ENCODE measurements around the gene MYBPC1.

MYBPC1 gene

DNA sequence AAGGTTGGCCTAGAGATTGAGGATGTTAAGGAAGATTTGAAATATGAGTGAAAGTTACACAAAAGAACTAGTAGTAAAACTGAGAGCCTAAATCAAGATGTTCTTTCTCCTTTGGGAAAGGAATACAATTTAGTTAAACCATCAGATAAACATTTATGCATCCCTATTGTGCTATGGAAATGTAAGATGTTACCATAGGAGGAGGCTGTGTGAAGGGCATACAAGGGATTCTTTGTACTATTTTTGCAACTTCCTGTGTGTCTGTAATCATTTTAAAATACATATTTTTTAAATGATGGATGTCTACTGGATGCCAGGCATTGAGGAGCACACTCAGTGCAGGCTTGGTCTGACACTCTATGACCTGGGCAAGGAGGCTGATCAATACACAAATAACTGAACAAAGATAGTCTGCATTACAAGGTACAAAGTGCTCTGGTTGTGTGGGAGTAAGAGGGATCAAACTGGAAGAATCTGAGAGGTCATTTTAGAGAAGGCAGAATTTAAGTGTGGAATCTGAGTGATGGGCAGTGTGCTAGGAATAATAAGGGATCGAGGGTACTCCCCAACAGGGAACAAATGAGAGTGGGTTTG is 96.8 kb downstream of the MYBPC1 start:
- Histone ChIP-seq H3K36me3 (no peaks in the 10 kb centered on the region), H3K4me3 (no peak overlapping the region), H3K27me3 (no peaks in the 10 kb centered on the region), H3K4me1 (peaks cover 0 to 6% (median 3%) of the 10 kb centered on the region in 4 donors), H3K9me3 (no peaks in the 10 kb centered on the region), H3K27ac (no peak overlapping the region)
- no peak for DNase-seq
- TF ChIP-seq, protein P1, sequence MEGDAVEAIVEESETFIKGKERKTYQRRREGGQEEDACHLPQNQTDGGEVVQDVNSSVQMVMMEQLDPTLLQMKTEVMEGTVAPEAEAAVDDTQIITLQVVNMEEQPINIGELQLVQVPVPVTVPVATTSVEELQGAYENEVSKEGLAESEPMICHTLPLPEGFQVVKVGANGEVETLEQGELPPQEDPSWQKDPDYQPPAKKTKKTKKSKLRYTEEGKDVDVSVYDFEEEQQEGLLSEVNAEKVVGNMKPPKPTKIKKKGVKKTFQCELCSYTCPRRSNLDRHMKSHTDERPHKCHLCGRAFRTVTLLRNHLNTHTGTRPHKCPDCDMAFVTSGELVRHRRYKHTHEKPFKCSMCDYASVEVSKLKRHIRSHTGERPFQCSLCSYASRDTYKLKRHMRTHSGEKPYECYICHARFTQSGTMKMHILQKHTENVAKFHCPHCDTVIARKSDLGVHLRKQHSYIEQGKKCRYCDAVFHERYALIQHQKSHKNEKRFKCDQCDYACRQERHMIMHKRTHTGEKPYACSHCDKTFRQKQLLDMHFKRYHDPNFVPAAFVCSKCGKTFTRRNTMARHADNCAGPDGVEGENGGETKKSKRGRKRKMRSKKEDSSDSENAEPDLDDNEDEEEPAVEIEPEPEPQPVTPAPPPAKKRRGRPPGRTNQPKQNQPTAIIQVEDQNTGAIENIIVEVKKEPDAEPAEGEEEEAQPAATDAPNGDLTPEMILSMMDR (IDR thresholded peaks at IDR 0.05), result no peak
- intact Hi-C loops (cut with DNase I; ENCODE audit: low total_unique reads), result no loop called here

DNA sequence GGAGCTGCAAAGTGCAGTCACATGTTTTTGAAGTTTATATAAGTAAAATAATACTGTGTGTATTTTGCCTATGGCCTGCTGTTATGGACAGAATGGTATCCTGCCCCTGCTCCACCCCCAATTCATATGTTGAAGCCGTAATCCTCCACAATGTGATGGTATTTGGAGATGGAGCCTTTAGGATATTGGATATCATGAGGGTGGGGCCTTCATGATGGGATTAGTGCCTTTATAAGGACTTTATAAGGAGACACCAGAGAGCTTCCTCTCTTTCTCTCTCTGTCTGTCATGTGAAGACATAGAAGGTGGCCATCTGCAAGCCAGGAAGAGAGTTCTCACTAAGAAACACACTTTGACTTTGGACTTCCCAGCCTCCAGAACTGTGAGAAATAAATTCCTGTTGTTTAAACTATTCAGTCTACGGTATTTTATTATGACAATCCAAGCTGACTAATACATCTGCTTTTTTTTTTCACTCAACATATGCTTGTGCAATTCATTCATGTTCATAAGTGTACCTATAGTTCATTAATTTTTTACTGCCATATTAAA is 99.6 kb downstream of the MYBPC1 start:
- H3K4me1 ChIP-seq, result peaks cover 0 to 16% (median 9%) of the 10 kb centered on the region in 4 donors
- DNase-seq, result no peak
- no peak overlapping the region for H3K27ac ChIP-seq
- no peaks in the 10 kb centered on the region for H3K27me3 ChIP-seq
- intact Hi-C loops (cut with DNase I; ENCODE audit: low total_unique reads), result no loop called here
- TF ChIP-seq, protein P1 (IDR thresholded peaks at IDR 0.05), result no peak
- no peaks in the 10 kb centered on the region for H3K9me3 ChIP-seq
- no peak overlapping the region for H3K4me3 ChIP-seq
- no peaks in the 10 kb centered on the region for H3K36me3 ChIP-seq

DNA sequence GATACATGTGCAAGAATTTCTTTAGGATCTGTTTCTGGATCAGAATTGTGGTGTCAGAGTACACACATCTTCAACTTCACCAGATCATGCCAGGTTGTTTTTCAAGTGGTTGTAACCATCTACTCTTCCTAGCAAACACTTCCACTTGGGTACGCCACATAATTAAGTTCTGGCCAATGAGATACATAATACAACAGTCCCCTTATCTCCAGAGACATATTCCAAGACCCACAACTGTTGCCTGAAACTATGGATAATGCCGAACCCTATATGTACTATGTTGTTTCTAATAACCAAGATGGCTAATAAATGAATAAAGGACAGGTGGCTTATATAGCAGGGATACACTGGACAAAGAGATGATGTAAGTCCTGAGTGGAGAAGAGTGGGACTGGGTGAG is 100.2 kb downstream of the MYBPC1 start:
- DNase-seq, result no peak
- peaks cover 0 to 22% (median 15%) of the 10 kb centered on the region in 4 donors for H3K4me1 ChIP-seq
- TF ChIP-seq, protein P1 (IDR thresholded peaks at IDR 0.05), result no peak
- H3K27ac ChIP-seq, result no peak overlapping the region
- no peaks in the 10 kb centered on the region for H3K9me3 ChIP-seq
- no peaks in the 10 kb centered on the region for H3K36me3 ChIP-seq
- no peaks in the 10 kb centered on the region for H3K27me3 ChIP-seq
- no peak overlapping the region for H3K4me3 ChIP-seq
- intact Hi-C loops (cut with DNase I; ENCODE audit: low total_unique reads), result no loop called here

DNA sequence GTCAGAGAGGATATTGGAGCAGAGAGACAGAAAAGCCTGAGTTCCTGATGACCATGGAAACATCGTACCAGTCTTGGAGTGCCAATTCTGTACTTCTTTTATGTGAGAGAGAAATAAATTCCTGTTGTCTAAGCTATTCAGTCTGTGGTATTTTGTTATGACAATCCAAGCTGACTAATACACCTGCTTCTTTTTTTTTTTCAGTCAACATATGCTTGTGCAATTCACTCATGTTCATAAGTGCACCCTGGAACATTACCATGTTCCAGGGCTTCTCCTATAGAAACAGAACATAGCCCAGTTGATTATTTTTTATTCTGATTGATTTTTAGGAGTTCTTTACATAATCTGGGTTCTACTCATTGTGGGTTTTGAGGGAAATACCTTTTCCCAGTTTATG is 100.9 kb downstream of the MYBPC1 start:
- peaks cover 0 to 30% (median 15%) of the 10 kb centered on the region in 4 donors for H3K4me1 ChIP-seq
- H3K4me3 ChIP-seq, result no peak overlapping the region
- H3K27me3 ChIP-seq, result no peaks in the 10 kb centered on the region
- H3K27ac ChIP-seq, result no peak overlapping the region
- TF ChIP-seq, protein P1 (IDR thresholded peaks at IDR 0.05), result no peak
- H3K9me3 ChIP-seq, result no peaks in the 10 kb centered on the region
- H3K36me3 ChIP-seq, result no peaks in the 10 kb centered on the region
- no peak for DNase-seq
- intact Hi-C loops (cut with DNase I; ENCODE audit: low total_unique reads), result no loop called here

DNA sequence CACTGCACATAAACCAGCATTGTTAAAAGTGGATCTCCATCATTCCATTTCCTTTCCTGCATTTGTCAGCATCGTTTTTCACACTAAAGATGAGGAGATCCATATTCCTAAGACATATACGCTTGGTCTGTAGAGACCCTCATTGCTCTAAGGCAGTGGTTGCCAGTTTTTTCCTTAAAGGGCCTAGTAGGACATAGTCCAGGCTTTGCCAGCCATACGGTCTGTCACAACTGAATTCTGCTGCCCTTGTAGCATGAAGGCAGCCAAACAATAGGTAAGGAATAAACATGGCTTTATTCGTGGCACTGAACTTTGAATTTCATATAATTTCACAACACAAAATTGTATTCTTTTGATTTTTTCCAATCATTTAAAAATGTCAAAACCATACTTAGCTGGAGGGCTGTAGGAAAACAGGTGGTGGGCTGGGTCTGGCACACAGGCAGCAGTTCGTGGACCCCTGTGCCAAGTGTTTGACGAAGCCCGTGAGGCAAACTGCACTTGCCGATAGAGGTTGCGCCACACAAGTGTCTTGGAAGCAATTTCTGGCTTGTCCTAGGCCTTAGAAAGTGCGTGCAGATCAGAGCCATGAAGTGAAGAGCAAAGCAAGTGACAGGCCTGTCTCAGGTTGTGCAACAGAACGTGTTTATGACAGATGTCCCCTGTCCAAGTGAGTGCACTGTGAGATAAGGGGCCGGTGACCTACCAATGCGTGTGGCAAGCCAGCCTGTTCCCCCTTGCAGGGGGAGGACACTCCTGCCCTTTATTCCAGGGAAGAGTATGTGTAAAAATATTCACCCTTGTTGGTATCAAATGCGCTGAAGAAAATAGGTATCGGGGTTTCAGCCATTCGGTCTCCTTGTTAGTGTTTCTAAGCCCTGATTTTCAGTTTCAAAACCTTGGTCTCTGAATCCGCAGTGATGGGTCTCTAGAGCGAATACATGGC is 101.8 kb downstream of the MYBPC1 start:
- intact Hi-C loops (cut with DNase I; ENCODE audit: low total_unique reads), result no loop called here
- Histone ChIP-seq H3K4me3 (peak overlapping the region; percentile 68 to 73), H3K27ac (peak overlapping the region; percentile 85), H3K27me3 (no peaks in the 10 kb centered on the region), H3K36me3 (no peaks in the 10 kb centered on the region), H3K9me3 (no peaks in the 10 kb centered on the region), H3K4me1 (peaks cover 0 to 38% (median 19%) of the 10 kb centered on the region in 4 donors)
- TF ChIP-seq, protein P1 (IDR thresholded peaks at IDR 0.05), result no peak
- DNase-seq, result peak; percentile 64 to 72
